Omental fat pad (tissue), 4 donors: ENCODE data around the gene CCR1. TPM values are rescaled to one million over a fixed set of nuclear protein-coding genes. Genes with fewer than 3 reads are reported as not detected.
A peak's percentile ranks its signal among the peaks of the same experiment; 100 is the strongest.

Source experiments
- ATAC-seq: fragments of 150-250 bp; one replicate; pipeline ENCODE4 v1.9.1; 2016; ENCODE audit warnings: mild to moderate bottlenecking, moderate library complexity; ENCODE audit not compliant: low FRiP score
- DNase-seq: peaks from one replicate; pipeline ENCODE4 v3.0.0-alpha.2; 2019; ENCODE audit warnings: low spot score
- total RNA-seq, 4 donors: library from RNA; depleted of rRNA; stranded (reverse); fragments of >200 nt; gene quantifications; one replicate each; pipeline ENCODE4 v1.1.0, GENCODE V29; 2016
- TF ChIP-seq, protein P1 (sequence below), 3 donors: fragments of 450-650 bp; IDR thresholded peaks; one replicate each; pipeline ENCODE4 v1.5.1; 2016 to 2017; ENCODE audit warnings: antibody characterized with exemption in 3 of 3, mild to moderate bottlenecking in 3 of 3, moderate library complexity in 2 of 3

The CCR1 gene
- 10 to 100 TPM; 12.9 to 88.6 (median 25.1) TPM for total RNA-seq

DNA sequence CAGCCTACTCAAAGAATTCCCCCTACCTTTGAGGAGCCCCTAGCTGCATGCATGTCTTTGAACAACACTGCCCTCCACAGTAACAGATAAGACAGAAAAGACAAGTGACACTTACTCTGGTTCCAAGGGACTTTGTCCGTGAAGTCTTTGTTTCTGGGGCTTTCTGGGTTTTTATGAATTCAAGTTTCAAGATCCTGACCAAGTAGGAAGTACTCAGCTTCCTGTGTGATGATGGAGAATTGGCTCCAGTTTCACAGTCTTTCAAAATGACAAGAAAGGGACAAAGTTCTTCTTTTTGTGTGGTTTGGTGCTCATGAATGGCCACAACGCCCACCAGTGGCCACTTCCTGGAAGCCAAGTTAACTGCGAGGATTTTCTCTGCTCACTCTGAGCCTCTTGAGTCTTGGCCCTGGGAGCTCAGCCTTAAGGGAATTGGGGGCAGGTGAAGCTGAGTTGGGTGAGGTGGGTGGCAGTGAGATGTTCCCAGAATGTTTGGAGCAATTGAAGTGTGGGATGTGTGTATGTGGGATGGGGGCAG lies at the start of gene CCR1:
Gene CCR1, minus strand, starts transcription at position 147 of the 538 bp plus-strand sequence. CDS start 4,000 bp downstream, outside the sequence.
- DNase-seq: no peak
- TF ChIP-seq, protein P1, sequence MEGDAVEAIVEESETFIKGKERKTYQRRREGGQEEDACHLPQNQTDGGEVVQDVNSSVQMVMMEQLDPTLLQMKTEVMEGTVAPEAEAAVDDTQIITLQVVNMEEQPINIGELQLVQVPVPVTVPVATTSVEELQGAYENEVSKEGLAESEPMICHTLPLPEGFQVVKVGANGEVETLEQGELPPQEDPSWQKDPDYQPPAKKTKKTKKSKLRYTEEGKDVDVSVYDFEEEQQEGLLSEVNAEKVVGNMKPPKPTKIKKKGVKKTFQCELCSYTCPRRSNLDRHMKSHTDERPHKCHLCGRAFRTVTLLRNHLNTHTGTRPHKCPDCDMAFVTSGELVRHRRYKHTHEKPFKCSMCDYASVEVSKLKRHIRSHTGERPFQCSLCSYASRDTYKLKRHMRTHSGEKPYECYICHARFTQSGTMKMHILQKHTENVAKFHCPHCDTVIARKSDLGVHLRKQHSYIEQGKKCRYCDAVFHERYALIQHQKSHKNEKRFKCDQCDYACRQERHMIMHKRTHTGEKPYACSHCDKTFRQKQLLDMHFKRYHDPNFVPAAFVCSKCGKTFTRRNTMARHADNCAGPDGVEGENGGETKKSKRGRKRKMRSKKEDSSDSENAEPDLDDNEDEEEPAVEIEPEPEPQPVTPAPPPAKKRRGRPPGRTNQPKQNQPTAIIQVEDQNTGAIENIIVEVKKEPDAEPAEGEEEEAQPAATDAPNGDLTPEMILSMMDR (IDR thresholded peaks at IDR 0.05): peak in 1 of 3 donors; percentile 17
- ATAC-seq: no peak

DNA sequence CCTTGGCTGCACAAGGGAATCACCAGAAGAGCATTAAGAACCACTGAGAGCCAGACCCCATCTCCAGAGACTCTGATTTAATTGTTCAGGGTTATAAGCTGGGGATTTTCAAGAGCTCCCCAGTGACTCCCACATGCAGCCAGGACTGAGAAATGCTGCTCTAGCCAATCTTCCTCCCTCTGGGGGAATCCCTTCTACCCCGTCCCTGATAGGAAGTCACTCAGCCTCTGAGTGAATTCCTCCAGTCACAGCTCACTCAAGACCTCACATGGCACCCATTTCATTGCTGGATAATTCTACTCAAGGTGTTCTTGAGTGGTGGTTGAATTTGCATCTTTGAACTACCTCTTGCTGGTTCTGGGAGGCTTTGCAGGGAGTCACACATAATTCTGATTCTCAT lies 44.9 kb upstream of the CCR1 start:
- DNase-seq: no peak
- no peak for ATAC-seq
- TF ChIP-seq, protein P1 (IDR thresholded peaks at IDR 0.05): no peak

DNA sequence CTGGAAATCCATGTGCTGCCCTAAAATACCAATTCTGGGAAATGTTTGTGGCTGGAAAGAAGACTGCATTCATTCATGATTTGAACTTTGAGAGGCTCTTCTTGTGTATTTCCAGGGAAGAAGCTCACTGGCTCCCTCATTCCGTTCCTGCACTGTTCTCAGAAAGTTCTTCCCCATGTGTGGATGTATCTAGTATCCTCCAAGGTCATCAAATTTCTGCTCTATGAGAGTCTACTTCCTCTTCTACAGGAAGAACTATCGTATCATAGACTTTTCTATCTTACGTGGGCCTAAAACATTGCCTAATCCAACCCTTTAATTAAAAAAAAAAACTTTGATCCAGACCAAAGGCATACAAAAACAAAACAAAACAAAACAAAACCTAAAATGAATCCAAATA lies 37.0 kb upstream of the CCR1 start:
- ATAC-seq (no peak), DNase-seq (no peak)
- TF ChIP-seq, protein P1 (IDR thresholded peaks at IDR 0.05): no peak

DNA sequence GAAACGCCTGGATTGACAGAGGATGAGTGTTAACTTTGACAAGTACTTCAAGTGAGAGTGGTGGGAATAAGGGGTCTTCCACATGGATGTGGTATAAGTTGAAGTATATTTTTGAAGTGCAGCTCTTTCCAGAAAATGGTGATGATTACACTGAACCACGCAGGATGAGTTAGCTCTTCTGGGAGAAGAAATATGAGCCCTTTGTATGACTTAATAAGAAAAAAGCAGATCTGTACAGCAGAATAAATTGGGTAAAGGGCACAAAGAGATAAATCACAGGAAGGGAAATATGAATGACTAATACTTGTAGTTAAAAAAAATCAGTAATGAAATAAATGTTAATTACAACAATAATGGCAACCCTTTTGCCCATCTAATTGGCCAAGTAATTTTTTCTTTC lies 35.4 kb upstream of the CCR1 start:
- DNase-seq: no peak
- TF ChIP-seq, protein P1 (IDR thresholded peaks at IDR 0.05): no peak
- ATAC-seq: no peak

DNA sequence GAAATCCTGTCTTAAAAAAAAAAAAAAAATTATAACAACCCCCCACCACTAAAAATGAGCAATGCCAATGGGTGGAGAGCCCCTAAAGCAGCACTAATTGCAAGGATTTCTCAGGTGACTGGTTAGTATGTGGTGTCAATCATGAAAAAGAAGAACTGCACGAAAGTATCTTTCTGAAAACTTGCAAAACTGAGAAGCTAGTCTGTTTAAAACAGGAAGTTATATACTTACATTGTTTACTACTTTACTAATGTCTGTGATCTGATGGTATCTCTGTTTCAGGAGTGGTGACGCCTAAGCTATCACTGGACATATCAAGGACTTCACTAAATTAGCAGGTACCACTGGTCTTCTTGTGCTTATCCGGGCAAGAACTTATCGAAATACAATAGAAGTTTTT lies 34.0 kb upstream of the CCR1 start, which contains the start of gene CCR3:
Gene CCR3, plus strand, starts transcription at position 341 of the 400 bp plus-strand sequence. CDS start 22,699 bp downstream, outside the sequence.
- DNase-seq (no peak), ATAC-seq (no peak)
- TF ChIP-seq, protein P1 (IDR thresholded peaks at IDR 0.05): no peak

DNA sequence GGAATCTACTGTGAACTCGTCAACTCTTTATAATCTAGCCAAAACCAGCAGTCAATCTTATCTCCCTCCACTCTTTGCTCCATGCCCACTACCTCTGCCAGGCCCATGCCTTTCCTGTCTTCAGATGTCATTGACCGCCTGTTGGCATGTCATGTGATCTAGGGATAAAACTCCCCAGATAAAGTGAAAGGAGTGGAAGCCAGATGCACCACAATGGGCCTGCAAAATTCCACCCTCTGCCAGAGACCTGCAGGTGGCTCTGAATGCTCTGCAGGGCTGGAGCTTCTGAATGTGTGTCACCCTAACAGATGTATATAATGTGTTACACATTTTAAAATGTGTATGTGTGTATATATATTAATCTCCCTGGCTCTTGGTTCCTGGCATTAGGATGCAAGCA lies 31.8 kb upstream of the CCR1 start:
- DNase-seq (no peak), ATAC-seq (no peak)
- TF ChIP-seq, protein P1 (IDR thresholded peaks at IDR 0.05): no peak

DNA sequence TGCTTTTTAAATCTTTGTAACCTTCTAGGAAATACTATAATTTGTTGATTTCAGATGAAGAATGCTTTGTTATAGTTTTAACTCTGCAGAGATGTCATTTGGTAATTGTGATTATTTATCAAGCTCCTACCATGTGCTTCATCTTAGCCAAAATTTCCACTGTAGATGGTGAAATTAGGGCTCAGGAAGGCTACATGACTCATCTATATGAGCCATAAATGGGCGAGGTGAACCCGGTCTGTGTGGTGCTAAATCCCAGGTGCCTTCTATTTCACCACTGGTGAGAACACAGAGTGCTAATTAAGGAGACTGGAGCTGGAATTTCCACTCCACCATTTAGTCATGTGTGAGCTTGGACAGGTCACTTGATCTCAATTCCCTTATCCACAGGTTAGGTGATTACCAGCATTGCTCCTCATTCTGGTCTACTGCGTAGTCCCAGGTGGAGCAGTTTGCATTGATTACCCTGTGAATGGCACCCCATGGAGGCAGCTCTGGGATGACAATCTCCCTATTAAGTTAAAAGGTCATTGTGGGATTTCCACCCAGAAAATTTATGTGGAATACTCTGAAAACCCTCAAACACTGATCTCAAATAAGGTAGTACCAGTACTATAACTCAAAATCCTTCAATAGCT lies 31.3 kb upstream of the CCR1 start:
- DNase-seq (no peak), ATAC-seq (no peak)
- TF ChIP-seq, protein P1 (IDR thresholded peaks at IDR 0.05): no peak
